HCT116 (cell line): ENCODE data around the gene KLHDC7B.

Experiments
- CEBPB ChIP-seq: IDR thresholded peaks from 2 replicates; pipeline ENCODE4 v1.6.1; 2012; ENCODE audit warnings: low read depth
- CTCF ChIP-seq, 3 experiments: fragments of 200-600 bp in 1 of 3; sonication (generic) in 1 of 3; IDR thresholded peaks in 2 of 3; conservative IDR thresholded peaks in 1 of 3; 2 replicates each; pipeline ENCODE4 v1.5.1; 2012 to 2017; ENCODE audit warnings: low read depth in 2 of 3, low read length in 2 of 3, antibody characterized with exemption in 1 of 3, borderline replicate concordance in 1 of 3, control low read depth in 1 of 3, mild to moderate bottlenecking in 1 of 3, mixed read lengths in 1 of 3, mixed run types in 1 of 3, moderate library complexity in 1 of 3; ENCODE audit not compliant: insufficient read depth in 1 of 3
- EGR1 ChIP-seq: IDR thresholded peaks from 2 replicates; pipeline ENCODE4 v1.6.1; 2012; ENCODE audit warnings: low read depth
- MAX ChIP-seq: IDR thresholded peaks from 2 replicates; pipeline ENCODE4 v1.6.1; 2012
- POLR2A ChIP-seq: IDR thresholded peaks from 2 replicates; pipeline ENCODE4 v1.7.0; 2011; ENCODE audit warnings: borderline replicate concordance; ENCODE audit not compliant: insufficient read depth, insufficient read length; ENCODE audit errors: extremely low read depth
- RAD21 ChIP-seq: IDR thresholded peaks from 2 replicates; pipeline ENCODE4 v1.6.1; 2012; ENCODE audit warnings: low read depth, mild to moderate bottlenecking
- REST ChIP-seq: IDR thresholded peaks from 2 replicates; pipeline ENCODE4 v1.6.1; 2012; ENCODE audit warnings: low read depth
- SP1 ChIP-seq: IDR thresholded peaks from 2 replicates; pipeline ENCODE4 v1.6.1; 2012; ENCODE audit warnings: low read depth
- YY1 ChIP-seq: IDR thresholded peaks from 2 replicates; pipeline ENCODE4 v1.6.1; 2011; ENCODE audit warnings: low read length, low read depth, moderate library complexity, mild to moderate bottlenecking; ENCODE audit not compliant: insufficient replicate concordance; ENCODE audit errors: extremely low read depth
- ZNF274 ChIP-seq: fragments of 200-500 bp; sonication (Bioruptor generic); IDR thresholded peaks from 2 replicates; pipeline ENCODE4 v1.6.1; 2014; ENCODE audit warnings: mild to moderate bottlenecking, low read depth, low read length, inconsistent platforms

- TF ChIP-seq CTCF (IDR thresholded peaks at IDR 0.05 in 2 of 3, conservative IDR thresholded peaks at IDR 0.05 in 1 of 3; ENCODE audit: borderline replicate concordance in 1 of 3, insufficient read depth in 1 of 3, low read depth in 2 of 3, low read length in 2 of 3) (no peak), EGR1 (no peak), CEBPB (no peak), POLR2A (no peak), YY1 (no peak), REST (no peak), MAX (no peak), RAD21 (no peak), ZNF274 (no peak), SP1 (no peak)
Measured at GRCh38 chr22:50556703-50557102, 11.0 kb downstream of the KLHDC7B start.
